NCI-H1694 (cell line): ENCODE measurements around the gene HOXC6.

ENCODE experiments used
- DNase-seq: peaks from one replicate; lab custom pipeline; 2025; lab: John Stamatoyannopoulos, UW

Gene HOXC6

DNA sequence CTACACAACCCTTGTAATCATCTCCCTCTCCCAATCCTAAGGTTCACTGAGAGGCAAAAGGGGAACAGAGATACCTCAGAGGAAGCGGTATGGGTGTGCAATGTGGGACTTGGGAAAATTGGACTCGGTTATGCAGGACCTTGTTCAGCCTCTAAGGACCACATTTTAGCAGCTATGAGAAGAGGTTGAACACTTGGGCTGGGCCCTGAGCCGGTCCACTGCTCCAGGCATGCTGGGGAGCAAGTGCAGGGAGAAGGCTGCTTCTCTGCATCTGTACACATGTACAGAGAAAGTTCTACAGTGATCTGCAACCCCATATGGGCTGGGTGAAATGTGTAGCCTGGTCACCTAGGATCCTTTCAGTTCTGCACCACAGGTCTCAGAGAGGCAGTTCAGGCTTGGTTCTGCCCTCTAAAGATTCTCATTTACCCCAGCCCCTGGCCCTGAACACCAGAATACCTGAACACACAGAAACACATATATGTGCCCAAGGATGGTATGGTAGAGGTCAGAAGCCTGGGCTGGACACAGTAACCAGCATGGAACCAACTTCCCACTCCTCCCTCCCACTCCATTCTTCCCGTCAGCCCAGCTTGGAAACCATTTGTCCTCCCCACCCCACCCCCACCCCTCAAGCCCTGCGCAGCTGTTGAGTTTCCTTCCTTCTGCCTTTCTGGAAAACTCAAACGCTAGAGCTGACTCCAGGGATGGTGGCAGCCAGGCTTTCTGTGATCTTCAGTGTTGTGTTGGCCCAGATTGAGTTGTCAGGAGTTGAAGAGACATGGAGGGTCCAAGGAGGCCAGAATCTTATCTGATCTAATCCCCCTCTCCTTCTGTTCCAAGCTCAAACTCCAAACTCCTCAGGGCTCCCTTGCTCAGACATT lies 15.0 kb downstream of the HOXC6 start:
- no peak for DNase-seq

DNA sequence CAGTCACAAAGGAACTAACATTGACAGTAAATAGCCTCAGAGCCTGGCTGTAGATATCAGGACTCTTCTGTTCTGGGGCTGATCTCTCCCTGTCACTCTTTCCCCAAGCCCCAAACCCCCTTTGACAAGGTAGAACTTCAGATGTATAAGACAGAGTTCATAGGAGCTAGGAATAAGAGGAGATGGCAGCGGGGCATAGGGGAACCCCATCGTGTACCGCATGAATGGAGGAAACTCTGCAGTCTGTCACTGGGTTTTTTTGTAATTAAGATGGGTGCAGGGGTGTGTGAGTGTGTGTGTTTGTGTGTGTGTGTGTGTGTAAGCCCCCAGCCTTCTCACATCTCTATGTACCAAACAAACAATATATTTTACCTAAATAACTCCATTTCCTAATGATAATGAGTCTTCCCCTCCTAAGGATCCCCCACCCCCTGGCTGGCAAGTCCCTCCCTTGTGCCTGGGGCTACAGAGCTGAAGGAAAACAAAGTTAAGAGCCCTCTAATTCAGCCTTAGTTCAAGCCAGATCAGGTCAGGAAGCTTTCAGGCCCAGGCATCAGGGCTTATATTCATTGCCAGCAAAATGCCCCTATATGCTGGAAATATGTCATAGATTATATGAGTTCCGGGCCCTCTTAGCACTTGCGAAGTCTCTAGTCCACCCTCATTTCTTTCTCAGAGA lies 16.3 kb downstream of the HOXC6 start:
- DNase-seq = no peak

DNA sequence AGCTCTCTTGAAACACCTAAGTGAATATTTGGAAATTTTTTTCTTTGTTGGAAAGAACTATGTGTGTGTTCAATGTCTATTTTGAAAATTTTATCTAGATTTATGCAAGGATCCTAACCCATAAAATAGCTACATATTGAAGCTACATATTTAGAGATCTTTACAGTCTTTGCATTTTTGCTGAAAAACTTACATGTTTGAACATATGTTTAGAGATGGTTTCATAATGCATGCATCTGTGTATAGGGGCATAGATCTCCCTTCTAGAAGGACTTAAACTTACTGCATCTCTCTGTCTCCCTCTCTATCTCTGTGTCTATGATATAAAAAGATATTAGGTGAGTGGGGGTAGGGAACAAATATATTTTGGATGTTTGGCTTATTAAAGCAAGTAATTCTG lies 17.2 kb downstream of the HOXC6 start:
- DNase-seq = no peak

DNA sequence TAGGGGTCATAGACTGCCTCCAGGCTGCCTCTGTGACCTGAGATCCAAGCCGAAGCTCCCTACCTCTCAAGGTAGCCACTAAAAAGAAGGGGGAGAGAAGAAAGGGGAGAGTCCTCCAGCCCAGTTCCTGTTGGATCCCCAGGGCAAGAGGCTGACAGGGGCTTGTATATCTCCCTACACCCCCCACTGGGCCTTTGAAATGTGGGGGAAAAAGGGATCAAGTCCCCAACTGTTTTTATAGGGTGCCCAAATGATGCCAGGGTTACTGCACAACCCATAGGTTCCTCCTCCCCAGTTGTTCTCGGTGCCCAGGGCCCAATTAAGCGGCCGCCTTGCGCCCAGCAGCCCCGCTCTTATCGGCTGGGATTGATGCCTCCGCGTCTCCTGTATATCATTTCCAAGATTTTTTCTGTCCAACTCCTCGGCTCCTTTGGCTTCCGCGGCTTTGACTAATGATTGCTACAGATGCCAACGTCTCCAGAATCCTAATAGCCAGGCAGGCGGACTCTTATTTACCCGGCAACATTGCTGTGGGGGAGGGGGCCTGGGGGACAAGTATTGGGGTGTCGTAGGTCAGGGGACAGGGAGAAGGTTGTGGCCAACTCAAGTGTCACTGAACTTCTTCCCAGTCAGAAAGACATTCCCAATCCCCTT lies 17.8 kb downstream of the HOXC6 start:
- no peak for DNase-seq

DNA sequence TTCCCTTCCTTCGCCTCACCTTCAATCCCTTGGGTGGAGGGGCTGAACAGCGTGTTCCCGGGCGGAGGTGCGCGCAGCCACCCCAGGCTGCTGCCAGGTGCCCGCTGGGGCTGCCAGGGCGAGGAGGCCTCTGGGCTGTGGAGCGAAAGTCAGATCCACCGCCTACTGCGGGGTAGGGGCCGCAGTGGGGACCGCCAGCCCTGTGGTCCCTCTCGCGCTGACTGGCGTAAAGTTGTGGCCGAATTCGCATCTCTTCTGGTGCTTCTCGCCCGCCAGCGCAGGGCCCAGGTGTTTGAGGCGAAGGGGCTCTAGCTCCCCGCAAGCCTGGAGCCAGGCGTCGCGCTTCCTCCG lies 18.5 kb downstream of the HOXC6 start:
- no peak for DNase-seq

DNA sequence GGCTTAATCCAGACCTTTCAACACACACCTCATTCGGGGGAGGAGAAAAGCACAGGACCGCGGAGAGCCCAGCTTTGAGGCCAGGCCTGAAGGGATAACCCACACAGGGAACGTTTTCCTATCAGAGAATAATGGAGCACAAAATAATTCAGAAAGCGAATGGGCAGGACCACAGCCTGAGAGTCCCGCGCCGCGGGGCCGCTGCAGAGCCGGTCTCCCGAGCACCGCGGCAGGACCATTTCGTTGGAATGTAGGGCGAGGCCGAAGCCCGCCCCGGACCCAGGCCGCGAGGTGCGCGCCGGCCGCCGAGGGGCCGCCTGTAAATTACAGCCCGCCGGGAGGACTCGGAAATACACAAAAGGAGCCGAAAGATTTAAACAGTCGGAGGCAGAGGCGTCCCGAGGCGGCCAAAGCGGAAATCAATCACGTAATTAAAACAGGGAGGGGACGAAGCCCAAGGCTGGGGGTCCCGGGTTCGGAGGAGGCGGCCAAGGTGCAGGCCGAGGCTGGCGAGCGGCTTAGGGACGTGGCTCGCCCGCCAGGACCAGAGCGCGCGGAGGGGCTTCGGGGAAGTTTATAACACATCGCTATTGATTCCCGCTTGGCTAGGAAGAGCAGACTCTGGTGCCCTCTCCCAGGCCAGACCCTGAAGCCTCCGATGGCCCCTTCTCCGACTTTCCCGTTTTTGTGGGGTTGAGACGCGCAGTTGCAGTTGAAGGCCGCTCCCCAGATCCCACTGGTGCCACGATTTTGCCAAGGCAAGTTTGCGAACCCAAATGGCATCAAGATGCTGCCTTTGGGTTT lies 19.1 kb downstream of the HOXC6 start:
- DNase-seq = no peak

DNA sequence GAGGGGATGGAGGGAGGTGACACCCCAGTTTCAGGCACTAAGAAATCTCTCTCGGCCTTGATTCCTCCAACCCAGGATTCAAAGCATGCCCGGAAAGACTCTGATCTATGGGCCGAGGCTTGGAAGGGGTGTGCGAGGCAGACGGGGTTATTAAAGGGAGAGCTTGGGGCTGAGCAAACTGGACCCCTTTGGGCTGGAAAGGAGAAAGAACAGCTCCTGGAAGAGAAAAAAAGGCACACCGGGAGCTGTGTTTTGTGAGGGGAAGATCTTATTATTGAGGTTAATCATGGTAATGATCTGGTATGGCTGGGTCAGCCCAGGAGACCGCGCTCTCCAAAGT lies 19.7 kb downstream of the HOXC6 start:
- DNase-seq = no peak

DNA sequence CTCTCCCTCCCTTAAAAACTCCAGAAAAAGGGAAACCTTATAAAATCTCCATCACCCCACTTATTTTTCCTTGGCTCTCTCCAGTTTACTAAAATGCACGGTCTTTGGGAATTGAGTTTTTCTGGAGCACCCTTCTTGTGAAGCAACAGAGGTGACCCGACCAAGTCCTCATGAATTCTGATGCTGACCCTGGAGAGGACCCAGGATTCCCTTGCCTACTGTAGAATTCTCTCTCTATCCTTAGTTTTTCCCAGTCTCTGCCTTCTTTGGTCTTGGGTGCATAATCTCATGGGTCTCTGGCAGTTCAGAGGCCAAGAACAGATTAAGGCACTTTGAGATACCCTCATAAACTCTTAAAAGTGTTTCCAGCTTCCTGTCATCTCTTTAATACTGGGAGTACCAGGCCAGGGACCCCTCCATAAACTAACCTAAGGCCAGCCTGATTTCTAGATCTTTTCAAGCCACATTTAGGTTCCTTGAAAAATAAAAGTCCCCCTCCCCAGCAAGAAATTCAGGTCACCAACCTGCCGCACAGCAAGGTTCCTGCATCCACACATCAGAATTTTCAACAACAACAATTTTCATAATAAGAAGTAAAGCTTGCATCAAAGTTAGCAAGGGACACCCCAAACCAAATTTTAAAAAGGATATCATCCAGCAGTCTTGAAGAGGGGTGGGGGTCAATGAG lies 20.3 kb downstream of the HOXC6 start:
- no peak for DNase-seq

DNA sequence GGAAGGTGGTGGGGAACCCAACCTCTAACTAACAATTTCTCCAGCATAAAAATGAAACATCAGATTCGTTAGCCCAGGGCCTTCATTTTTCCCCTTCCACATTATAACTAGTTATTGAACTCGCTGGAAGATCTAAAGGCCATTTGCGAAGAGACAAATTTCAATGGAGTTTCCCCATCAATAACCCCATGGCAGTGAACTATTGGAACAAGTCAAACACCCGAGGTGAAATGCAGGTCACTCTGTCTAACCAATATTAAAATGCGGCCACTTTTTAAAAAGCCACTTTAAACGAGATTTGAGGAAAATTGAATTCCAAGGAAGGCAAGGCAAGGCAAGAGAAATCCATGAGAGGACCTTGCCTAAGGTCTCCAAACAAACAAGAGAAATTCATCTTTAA lies 20.9 kb downstream of the HOXC6 start:
- DNase-seq = no peak

DNA sequence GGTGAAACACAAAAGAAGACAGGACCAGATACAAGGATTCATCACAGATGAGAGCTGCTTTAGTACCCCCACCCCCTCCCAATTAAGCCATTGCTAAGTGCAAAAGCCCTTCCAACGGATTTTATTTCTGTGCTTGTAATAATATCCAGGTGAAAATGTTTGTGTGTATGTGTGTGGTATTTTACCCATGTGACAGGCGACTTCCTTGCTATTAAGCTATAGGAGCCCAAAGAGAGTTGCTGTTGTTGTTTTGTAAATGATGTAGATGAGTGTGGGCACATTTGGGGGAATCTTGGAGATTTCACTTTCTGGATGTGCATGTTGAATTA lies 22.2 kb downstream of the HOXC6 start:
- DNase-seq = no peak

DNA sequence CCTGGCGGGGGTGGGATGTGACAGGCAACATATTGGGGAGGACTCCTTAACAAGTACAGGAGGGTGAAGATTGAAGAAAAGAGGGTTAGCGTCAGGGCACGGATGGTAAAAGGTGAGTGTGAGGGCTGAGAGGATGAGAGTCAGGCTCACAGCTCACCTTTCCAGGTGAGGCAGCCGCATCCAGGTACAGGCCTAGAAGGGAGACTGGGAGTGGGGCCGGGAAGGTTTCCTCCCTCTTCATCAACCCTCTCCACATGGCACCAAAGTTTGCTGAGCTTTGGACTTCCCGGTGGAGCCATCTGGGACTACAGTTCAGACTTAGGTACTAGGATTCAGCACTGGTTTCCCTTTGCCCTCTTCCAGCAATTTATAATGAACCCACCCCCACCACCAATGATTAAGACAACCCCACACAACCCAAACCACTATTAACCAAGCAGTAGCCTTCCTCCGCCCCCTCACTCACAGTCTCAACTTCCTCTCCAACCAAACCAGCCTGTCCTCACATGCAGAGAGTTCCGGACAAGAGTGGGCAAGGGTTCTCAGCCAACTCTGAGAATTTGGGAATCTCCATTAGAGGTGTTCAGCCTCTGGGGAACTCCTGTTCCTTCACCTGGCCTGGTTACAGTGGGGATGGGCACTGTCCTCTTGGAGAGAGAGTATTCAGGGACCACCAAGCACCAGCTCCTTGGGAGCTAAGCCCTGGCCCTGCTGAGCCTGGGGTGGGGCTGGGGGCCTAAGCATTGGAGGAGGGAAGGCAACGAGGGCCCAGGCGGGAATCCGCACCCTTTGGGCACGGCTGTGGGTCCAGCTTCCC lies 23.0 kb downstream of the HOXC6 start:
- DNase-seq = no peak

DNA sequence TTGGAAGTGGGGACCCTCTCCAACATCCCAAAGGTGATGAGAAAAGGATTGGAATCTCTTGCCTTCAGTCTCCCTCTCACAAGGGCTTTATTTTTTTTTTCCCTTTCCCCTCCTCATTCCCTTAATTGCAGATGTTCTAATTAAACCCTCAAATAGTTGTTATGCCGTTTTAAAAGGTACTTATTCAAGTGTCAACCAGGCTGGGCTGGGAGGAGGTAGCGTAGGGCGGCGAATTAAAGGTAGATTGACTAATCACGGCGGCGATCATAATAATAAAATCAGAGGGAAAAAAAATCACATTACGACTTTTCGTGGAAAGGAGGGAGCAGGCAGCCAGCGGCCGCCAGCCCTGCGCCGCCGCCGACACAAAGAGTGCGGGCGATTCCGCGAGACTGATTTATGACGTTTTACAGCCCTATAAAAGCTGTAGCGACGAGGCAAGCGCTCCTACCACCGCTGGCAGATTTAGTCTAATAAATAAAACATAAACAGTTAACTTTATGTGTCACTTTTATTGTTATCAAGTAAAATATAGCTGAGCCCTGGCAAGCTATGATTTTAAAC lies 23.7 kb downstream of the HOXC6 start:
- DNase-seq = no peak

DNA sequence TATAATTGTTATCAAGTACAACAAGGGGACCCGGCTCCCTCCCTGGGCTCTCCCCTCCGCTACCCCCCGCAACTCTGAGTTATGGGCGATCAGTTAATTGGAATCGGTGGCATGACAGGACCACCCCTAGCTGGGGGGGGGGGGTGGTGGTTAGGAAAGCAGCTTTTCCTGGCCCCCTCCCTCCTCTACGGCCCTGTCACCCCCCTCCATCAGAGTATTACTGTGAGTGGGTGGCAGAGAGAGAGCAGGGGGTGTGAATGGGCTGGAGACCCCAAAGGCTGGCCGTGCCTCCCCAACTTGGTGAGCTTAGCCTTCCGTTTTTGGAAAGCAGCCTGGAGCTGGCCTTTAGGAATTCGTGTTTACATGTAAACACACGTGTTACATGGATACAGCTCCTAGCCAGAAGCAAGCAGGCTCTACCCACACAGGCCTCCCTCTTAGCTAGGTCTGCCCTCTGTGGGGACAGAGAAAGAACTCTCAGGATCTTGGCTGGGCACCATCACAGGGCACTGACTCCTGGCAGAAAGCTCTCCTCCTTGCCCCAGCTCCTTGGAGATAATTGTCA lies 24.3 kb downstream of the HOXC6 start:
- DNase-seq = no peak

DNA sequence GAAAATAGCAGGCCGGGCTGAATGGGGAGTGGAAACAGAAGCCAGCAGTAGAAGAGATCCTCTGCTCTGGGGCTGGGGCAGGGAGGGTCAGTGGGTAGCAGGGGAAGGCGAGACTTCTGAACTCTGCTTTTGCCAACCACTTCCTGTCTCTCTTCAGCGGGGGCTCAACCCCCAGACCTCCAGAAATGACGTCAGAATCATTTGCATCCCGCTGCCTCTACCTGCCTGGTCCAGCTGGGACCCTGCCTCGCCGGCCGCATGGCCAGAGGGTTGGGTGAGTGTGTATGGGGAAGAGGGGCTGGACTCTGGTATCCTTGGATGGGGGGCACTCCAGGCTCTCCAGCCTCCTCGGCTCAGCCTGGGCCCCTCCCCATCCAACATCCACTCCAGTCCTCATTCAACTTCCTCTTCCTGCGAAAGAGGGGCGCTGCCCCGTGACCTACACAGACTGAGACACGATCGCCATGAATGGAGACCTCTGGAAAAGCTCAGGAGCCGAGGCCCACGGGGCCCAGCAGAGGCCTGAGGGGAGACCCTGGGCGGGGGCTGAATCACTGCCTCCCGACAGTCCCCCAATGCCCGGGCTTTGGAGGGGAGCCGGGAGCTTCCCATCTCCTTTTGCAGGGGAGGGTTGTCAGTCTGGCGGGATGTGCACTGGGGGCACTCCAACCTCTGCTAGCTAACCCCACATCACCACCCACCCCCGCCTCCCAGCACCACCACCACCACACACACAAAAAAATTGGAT lies 24.9 kb downstream of the HOXC6 start:
- DNase-seq = no peak

DNA sequence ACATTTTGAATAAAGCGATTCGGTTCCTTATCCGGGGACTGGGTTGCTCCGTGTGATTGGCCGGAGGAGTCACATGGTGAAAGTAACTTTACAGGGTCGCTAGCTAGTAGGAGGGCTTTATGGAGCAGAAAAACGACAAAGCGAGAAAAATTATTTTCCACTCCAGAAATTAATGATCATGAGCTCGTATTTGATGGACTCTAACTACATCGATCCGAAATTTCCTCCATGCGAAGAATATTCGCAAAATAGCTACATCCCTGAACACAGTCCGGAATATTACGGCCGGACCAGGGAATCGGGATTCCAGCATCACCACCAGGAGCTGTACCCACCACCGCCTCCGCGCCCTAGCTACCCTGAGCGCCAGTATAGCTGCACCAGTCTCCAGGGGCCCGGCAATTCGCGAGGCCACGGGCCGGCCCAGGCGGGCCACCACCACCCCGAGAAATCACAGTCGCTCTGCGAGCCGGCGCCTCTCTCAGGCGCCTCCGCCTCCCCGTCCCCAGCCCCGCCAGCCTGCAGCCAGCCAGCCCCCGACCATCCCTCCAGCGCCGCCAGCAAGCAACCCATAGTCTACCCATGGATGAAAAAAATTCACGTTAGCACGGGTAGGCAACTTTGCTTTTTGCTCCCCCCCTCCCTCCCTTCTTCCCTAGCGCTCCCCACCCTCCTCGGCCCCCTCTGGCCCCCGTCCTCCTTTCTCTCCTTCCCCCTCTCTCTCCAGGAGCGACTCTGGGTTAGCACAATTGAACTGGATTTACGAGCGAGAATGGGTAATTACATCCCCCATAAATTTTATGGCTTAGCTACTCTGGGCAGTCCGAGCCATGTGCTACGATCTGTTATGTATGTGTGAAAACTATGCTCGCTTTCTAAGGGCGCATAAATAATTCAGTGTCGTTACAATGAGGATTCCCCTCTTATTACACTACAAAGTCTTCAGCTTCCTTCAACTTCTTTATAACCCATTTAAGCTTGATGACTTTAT lies 25.8 kb downstream of the HOXC6 start, which contains the start of gene HOXC4:
TSS of gene HOXC4 (plus strand) at position 85 of the 991 bp plus-strand sequence. CDS start at position 173, 88 bp downstream.
- no peak for DNase-seq

DNA sequence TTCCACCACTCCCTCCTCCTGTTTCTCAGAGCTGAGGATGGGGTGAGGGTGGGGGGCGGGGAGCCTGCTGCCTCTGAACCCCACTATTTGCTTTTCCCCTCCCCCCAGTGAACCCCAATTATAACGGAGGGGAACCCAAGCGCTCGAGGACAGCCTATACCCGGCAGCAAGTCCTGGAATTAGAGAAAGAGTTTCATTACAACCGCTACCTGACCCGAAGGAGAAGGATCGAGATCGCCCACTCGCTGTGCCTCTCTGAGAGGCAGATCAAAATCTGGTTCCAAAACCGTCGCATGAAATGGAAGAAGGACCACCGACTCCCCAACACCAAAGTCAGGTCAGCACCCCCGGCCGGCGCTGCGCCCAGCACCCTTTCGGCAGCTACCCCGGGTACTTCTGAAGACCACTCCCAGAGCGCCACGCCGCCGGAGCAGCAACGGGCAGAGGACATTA lies 26.5 kb downstream of the HOXC6 start:
- DNase-seq = no peak

DNA sequence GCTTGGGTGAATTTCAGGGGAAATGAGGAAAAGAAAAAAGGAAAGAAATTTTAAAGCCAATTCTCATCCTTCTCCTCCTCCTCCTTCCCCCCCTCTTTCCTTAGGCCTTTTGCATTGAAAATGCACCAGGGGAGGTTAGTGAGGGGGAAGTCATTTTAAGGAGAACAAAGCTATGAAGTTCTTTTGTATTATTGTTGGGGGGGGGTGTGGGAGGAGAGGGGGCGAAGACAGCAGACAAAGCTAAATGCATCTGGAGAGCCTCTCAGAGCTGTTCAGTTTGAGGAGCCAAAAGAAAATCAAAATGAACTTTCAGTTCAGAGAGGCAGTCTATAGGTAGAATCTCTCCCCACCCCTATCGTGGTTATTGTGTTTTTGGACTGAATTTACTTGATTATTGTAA lies 27.3 kb downstream of the HOXC6 start:
- no peak for DNase-seq

DNA sequence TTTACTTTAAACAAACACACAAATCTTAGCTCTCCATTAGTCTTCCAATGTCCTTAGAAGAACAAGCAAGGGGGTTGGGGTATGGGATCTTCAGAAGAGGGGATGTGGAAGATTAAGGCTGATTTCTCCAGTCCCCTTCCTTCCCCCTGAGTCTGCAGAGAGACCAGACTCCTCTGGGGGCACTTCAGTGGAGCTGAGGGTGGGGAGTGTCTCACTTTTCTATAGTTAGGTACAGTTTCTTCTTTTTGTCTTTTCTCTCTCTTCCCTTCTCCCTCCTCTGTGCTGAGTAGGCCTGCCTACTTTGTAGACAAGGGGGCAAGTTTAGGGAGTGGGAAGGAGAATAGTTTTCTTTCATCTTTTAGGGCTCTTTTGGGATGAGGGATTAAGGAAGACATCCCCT lies 27.9 kb downstream of the HOXC6 start:
- DNase-seq = no peak
